Common myeloid progenitor, CD34-positive (primary cell): ENCODE measurements around the gene WHRN.

Source experiments
- CTCF ChIA-PET: fragments of 350-600 bp; sonication (Branson Sonifier 250); formaldehyde crosslinking; loops from one replicate; lab custom pipeline; 2021; ENCODE audit warnings: antibody characterized with exemption; lab: Charles Lee
- POLR2A ChIA-PET: fragments of 350-600 bp; sonication (Branson Sonifier 250); formaldehyde crosslinking; loops from one replicate; lab custom pipeline; 2021; ENCODE audit warnings: antibody characterized with exemption; lab: Charles Lee
- DNase-seq, 3 donors: peaks; one replicate each; pipeline versions ENCODE4 v3.0.0 to v3.0.0-alpha.2; 2013
- H3K27ac ChIP-seq, 2 experiments: 1 replicate in 1 of 2; 2 replicates in 1 of 2; pipeline ENCODE4 v1.7.0; 2013; ENCODE audit warnings: inconsistent platforms in 2 of 2, low read length in 2 of 2, mild to moderate bottlenecking in 2 of 2, low read depth in 1 of 2, moderate library complexity in 1 of 2; ENCODE audit not compliant: severe bottlenecking in 2 of 2, insufficient read depth in 1 of 2, poor library complexity in 1 of 2
- H3K27me3 ChIP-seq, 5 experiments: replicated peaks in 2 of 5; 1 replicate in 3 of 5; 2 replicates in 2 of 5; pipeline versions ENCODE4 v1.6.1 to v1.7.0; 2013; ENCODE audit warnings: low read length in 4 of 5, mild to moderate bottlenecking in 2 of 5, moderate library complexity in 2 of 5, inconsistent platforms in 1 of 5; ENCODE audit not compliant: insufficient read depth in 5 of 5, control insufficient read depth in 4 of 5
- H3K36me3 ChIP-seq, 4 experiments: 1 replicate in 2 of 4; 2 replicates in 2 of 4; pipeline versions ENCODE4 v1.6.1 to v1.7.0; 2013; ENCODE audit warnings: low read length in 3 of 4, control low read depth in 1 of 4, mild to moderate bottlenecking in 1 of 4; ENCODE audit not compliant: control insufficient read depth in 4 of 4, insufficient read depth in 4 of 4
- H3K4me1 ChIP-seq, 4 experiments: 1 replicate in 3 of 4; 2 replicates in 1 of 4; pipeline versions ENCODE4 v1.6.1 to v1.7.1; 2013; ENCODE audit warnings: low read length in 3 of 4, mild to moderate bottlenecking in 3 of 4, control low read depth in 1 of 4, inconsistent platforms in 1 of 4, moderate library complexity in 1 of 4; ENCODE audit not compliant: control insufficient read depth in 4 of 4, insufficient read depth in 4 of 4; ENCODE audit errors: control extremely low read depth in 1 of 4
- H3K4me3 ChIP-seq, 7 experiments: 1 replicate in 4 of 7; 2 replicates in 3 of 7; pipeline versions ENCODE4 v1.5.1 to v1.7.0; 2013; ENCODE audit warnings: mild to moderate bottlenecking in 7 of 7, low read length in 6 of 7, moderate library complexity in 6 of 7, inconsistent platforms in 2 of 7, low read depth in 2 of 7, control low read depth in 1 of 7; ENCODE audit not compliant: insufficient read depth in 4 of 7, control insufficient read depth in 1 of 7; ENCODE audit errors: extremely low read depth in 1 of 7
- H3K9me3 ChIP-seq, 5 experiments: 1 replicate in 4 of 5; 2 replicates in 1 of 5; pipeline versions ENCODE4 v1.6.1 to v1.7.1; 2013; ENCODE audit warnings: low read length in 4 of 5, mild to moderate bottlenecking in 2 of 5, inconsistent platforms in 1 of 5, low read depth in 1 of 5, moderate library complexity in 1 of 5; ENCODE audit not compliant: control insufficient read depth in 4 of 5, insufficient read depth in 2 of 5; ENCODE audit errors: control extremely low read depth in 1 of 5
- WGBS: methylation state at CpG from one replicate; pipeline ENCODE4 v1.1.5; 2013; ENCODE audit not compliant: insufficient coverage; 5-methylcytosine and 5-hydroxymethylcytosine counted together

WHRN gene

GRCh38 chr9:114386886-114387679 lies 118.2 kb downstream of the WHRN start:
- H3K9me3 ChIP-seq = no peaks in the 10 kb centered on the region
- H3K4me3 ChIP-seq = peak overlapping the region; percentile 67 to 95 (median 90)
- peak overlapping the region; percentile 88 to 89 for H3K27ac ChIP-seq
- H3K27me3 ChIP-seq = no peaks in the 10 kb centered on the region
- peaks cover 0 to 11% (median 1%) of the 10 kb centered on the region in 4 experiments for H3K36me3 ChIP-seq
- H3K4me1 ChIP-seq = peaks cover 41 to 86% (median 80%) of the 10 kb centered on the region in 4 experiments
- no peak for DNase-seq
- WGBS = under 1% methylated on average over 12 of the region's 18 CpGs
- POLR2A ChIA-PET = interaction anchor here (1.4 to 1.9 kb wide), 5 partner anchors 9 to 23 kb away, joined by 3 to 13 read pairs (median 8); no protein-coding TSS in a partner anchor
- CTCF ChIA-PET = interaction anchor here (0.7 to 17.9 kb wide), 12 partner anchors 9 to 294 kb away, joined by 3 to 255 read pairs (median 5); no protein-coding TSS in a partner anchor

GRCh38 chr9:114386361-114386885 lies 118.8 kb downstream of the WHRN start:
- no peaks in the 10 kb centered on the region for H3K27me3 ChIP-seq
- peak overlapping the region; percentile 67 to 95 (median 90) for H3K4me3 ChIP-seq
- DNase-seq = no peak
- no peaks in the 10 kb centered on the region for H3K9me3 ChIP-seq
- ChIA-PET POLR2A (interaction anchor here (1.9 to 3.3 kb wide), 2 partner anchors 13 kb away, joined by 8 to 21 read pairs; no protein-coding TSS in a partner anchor), CTCF (interaction anchor here (0.7 to 17.9 kb wide), 9 partner anchors 9 to 48 kb away, joined by 3 to 255 read pairs (median 10); no protein-coding TSS in a partner anchor)
- H3K36me3 ChIP-seq = peaks cover 0 to 14% (median 3%) of the 10 kb centered on the region in 4 experiments
- WGBS = 4% methylated on average over 7 of the region's 10 CpGs
- peaks cover 41 to 90% (median 84%) of the 10 kb centered on the region in 4 experiments for H3K4me1 ChIP-seq
- peak overlapping the region; percentile 88 to 89 for H3K27ac ChIP-seq

- POLR2A ChIA-PET = interaction anchor here (0.6 to 3.3 kb wide), 4 partner anchors 13 to 202 kb away, joined by 3 to 21 read pairs (median 4); partner anchors contain the start of gene ATP6V1G1
- peaks cover 0 to 21% (median 9%) of the 10 kb centered on the region in 4 experiments for H3K36me3 ChIP-seq
- CTCF ChIA-PET = interaction anchor here (0.6 to 17.9 kb wide), 11 partner anchors 8 to 65 kb away, joined by 3 to 255 read pairs (median 4); no protein-coding TSS in a partner anchor
- no peaks in the 10 kb centered on the region for H3K27me3 ChIP-seq
- H3K4me3 ChIP-seq = peak overlapping the region in 6 of 7 experiments; percentile 88 to 95 (median 90)
- peak overlapping the region; percentile 88 to 89 for H3K27ac ChIP-seq
- no peaks in the 10 kb centered on the region for H3K9me3 ChIP-seq
- 0% methylated on average over 9 of the region's 11 CpGs for WGBS
- peaks cover 41 to 91% (median 85%) of the 10 kb centered on the region in 4 experiments for H3K4me1 ChIP-seq
- DNase-seq = peak; percentile 91 to 98 (median 97)
Measured at GRCh38 chr9:114385397-114386181, 119.7 kb downstream of the WHRN start.

GRCh38 chr9:114384836-114385396 lies 120.4 kb downstream of the WHRN start:
- ChIA-PET POLR2A (interaction anchor here (0.6 to 3.3 kb wide), 3 partner anchors 12 to 203 kb away, joined by 3 to 21 read pairs (median 4); partner anchors contain the start of gene ATP6V1G1), CTCF (interaction anchor here (0.7 to 17.9 kb wide), 12 partner anchors 8 to 268 kb away, joined by 3 to 255 read pairs (median 4); no protein-coding TSS in a partner anchor)
- H3K27me3 ChIP-seq = no peaks in the 10 kb centered on the region
- peak overlapping the region in 6 of 7 experiments; percentile 27 to 91 (median 76) for H3K4me3 ChIP-seq
- peaks cover 41 to 84% (median 79%) of the 10 kb centered on the region in 4 experiments for H3K4me1 ChIP-seq
- peaks cover 2 to 27% (median 11%) of the 10 kb centered on the region in 4 experiments for H3K36me3 ChIP-seq
- WGBS = 68% methylated on average over 7 of the region's 7 CpGs
- no peaks in the 10 kb centered on the region for H3K9me3 ChIP-seq
- H3K27ac ChIP-seq = peak overlapping the region; percentile 77 to 88
- DNase-seq = no peak

GRCh38 chr9:114384341-114384740 lies 120.9 kb downstream of the WHRN start:
- DNase-seq = no peak
- CTCF ChIA-PET = interaction anchor here (1.1 to 17.9 kb wide), 11 partner anchors 7 to 269 kb away, joined by 3 to 255 read pairs (median 5); no protein-coding TSS in a partner anchor
- no peaks in the 10 kb centered on the region for H3K9me3 ChIP-seq
- no CpG with 5 or more reads among the region's 1 CpG for WGBS
- no peaks in the 10 kb centered on the region for H3K27me3 ChIP-seq
- POLR2A ChIA-PET = interaction anchor here (3.3 kb wide), 1 partner anchor 11 kb away, joined by 21 read pairs; no protein-coding TSS in a partner anchor
- peaks cover 5 to 33% (median 15%) of the 10 kb centered on the region in 4 experiments for H3K36me3 ChIP-seq
- peak overlapping the region in 5 of 7 experiments; percentile 11 to 90 (median 62) for H3K4me3 ChIP-seq
- peaks cover 38 to 80% (median 75%) of the 10 kb centered on the region in 4 experiments for H3K4me1 ChIP-seq
- peak overlapping the region; percentile 77 to 88 for H3K27ac ChIP-seq
